ENCODE measurements around the gene PLEKHA5.

DNA sequence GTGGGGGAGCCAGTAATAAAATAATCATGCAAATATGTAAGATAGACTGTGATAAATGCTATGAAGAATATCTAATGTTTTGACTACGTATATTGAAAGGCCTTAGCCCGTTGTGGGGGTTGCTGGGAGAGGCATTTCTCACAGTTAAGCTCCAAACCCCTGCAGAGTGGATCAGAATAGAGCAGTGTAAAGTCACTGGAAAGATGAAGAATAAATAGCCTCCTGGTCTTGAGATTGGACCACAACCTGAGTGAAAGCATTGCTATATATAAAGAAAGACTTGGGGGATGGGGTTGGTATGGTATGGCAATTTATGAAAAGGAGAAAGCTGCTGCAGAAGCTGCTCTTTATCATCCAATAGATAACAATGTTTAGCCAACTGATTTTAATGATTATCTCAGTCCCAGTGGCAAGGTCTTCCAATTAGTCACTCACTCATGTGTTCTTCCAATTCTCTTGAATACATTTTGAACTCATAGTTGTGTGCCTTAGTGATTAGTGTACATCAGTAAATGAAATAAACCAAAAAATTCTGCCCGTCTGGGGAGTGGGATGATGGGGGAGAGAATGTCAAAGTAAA is 10.2 kb downstream of the PLEKHA5 start:
- TF ChIP-seq, protein P1, sequence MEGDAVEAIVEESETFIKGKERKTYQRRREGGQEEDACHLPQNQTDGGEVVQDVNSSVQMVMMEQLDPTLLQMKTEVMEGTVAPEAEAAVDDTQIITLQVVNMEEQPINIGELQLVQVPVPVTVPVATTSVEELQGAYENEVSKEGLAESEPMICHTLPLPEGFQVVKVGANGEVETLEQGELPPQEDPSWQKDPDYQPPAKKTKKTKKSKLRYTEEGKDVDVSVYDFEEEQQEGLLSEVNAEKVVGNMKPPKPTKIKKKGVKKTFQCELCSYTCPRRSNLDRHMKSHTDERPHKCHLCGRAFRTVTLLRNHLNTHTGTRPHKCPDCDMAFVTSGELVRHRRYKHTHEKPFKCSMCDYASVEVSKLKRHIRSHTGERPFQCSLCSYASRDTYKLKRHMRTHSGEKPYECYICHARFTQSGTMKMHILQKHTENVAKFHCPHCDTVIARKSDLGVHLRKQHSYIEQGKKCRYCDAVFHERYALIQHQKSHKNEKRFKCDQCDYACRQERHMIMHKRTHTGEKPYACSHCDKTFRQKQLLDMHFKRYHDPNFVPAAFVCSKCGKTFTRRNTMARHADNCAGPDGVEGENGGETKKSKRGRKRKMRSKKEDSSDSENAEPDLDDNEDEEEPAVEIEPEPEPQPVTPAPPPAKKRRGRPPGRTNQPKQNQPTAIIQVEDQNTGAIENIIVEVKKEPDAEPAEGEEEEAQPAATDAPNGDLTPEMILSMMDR (IDR thresholded peaks at IDR 0.05) = no peak
- no peak for TF ChIP-seq POLR2A (IDR thresholded peaks at IDR 0.05)

All from lower leg skin (tissue), 3 donors.